Measurements from ENCODE around the gene CES4A.
A peak's percentile ranks its signal among the peaks of the same experiment; 100 is the strongest.
"Not testable (repeated sequence)": the region's sequence is repeated elsewhere in the genome, so short reads cannot be mapped to it uniquely, and the experiment has no call there.

Gene CES4A

DNA sequence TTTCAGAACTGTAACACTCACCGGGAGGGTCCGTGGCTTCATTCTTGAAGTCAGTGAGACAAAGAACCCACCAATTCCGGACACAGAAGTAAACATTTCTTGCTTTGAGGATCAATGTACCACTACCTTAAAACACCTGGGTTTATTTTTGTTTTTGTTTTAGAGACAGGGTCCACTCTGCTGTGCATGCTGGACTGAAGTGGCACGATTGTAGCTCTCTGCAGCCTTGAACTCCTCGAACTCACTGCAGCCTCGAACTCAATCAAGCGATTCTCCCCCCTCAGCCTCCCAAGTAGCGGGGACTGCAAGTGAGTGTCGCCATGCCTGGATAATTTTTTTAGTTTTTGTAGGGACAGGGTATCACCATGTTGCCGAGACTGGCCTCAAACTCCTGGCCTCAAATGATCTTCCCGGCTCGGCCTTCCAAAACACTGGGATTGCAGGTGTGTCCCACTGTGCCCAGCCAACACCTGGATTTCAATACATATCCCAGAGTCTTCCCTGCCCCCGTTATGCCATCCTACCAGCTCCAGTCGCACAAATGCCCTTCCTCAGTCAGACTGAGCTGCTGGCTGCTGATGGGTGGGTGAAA, 13.0 kb upstream of the CES4A start:
- no peak for TF ChIP-seq Cebpa-rat (IDR thresholded peaks at IDR 0.05)
- H3K4me2 ChIP-seq, result peak overlapping the region in 4 of 11 experiments; percentile 11 to 67 (median 15); a peak in 2 of 22 replicates

DNA sequence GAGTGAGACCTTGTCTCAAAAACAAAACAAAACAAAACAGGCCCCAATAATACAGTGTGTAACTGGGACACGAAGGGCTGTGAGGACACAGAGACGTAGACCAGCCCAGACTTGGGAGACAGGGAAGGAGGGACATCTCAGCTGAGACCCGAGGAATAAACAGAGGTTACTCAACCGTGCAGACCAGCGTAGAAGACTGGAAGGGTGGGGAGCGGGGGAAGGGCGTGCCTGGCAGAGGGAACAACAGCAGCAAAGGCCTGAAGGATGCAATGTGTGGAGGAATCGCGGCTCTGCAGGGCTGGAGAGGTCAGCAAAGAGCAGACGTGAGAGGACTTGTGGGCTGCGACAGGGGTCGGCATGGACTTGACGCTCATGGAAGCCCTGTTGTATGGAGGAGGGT, 11.6 kb upstream of the CES4A start:
- Histone ChIP-seq H3K4me3 (no peak overlapping the region), H4K20me1 (0 out of 22 replicates have a peak, but pooled peaks cover 0 to 7% (median 0%) of the 10 kb centered on the region in 11 experiments), H3K27me3 (no peaks in the 10 kb centered on the region), H3K4me1 (peaks cover 29 to 40% (median 39%) of the 10 kb centered on the region in 10 experiments), H3K9ac (no peak overlapping the region; a peak in 1 of 22 replicates), H3K9me3 (replicated peaks in 1 of 11) (no peaks in the 10 kb centered on the region), H3K36me3 (no peaks in the 10 kb centered on the region), H3K4me2 (peak overlapping the region; percentile 48 to 80 (median 61); a peak in 21 of 22 replicates), H3K27ac (no peak overlapping the region)
- no peak for TF ChIP-seq Cebpa-rat (IDR thresholded peaks at IDR 0.05)

More for the DNA sequence above, 13.0 kb upstream of the CES4A start:
- Histone ChIP-seq H3K27me3 (no peaks in the 10 kb centered on the region), H4K20me1 (0 out of 22 replicates have a peak, but pooled peaks cover 0 to 7% (median 0%) of the 10 kb centered on the region in 11 experiments), H3K36me3 (no peaks in the 10 kb centered on the region), H3K4me3 (no peak overlapping the region), H3K9me3 (replicated peaks in 1 of 11) (no peaks in the 10 kb centered on the region), H3K27ac (no peak overlapping the region), H3K4me1 (peaks cover 29 to 40% (median 39%) of the 10 kb centered on the region in 10 experiments), H3K9ac (no peak overlapping the region)

DNA sequence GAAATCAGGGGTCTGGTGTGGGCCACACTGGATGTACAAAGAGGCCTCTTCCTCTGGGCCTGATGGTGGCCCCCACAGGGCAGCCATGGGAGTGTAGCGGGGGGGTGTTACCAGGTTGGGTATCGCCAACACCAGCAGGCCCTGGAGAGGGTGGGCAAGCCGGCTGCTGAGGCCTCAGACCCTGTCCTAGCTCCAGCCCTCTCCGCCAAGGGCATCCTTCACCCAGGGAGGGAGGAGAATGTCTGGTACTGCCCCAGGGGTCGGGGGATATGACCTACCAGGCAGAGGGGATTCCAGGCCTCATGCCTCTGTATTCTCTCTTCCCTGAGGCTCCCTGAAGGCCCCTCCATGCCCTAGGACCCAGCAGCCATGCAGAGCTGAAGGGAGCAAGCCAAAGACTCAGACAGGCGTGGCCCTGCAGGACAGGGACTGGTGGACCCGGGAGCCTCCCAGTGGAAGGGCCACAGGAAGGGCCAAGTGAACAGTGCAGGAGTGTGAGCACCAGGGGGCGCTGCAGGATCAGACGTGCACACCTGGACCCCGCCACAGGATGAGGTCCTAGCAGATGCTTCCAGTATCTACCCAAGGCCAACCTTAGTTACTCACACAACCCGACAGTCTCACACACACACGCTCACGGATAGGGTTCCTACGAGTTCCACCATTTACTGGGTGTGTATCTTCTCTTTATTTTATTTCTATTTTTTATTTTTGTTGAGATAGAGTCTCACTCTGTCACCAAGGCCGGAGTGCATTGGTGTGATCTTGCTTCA, 10.9 kb upstream of the CES4A start:
- no peak overlapping the region for H3K4me3 ChIP-seq
- no peak for TF ChIP-seq Cebpa-rat (IDR thresholded peaks at IDR 0.05)
- H3K4me1 ChIP-seq, result peaks cover 29 to 40% (median 39%) of the 10 kb centered on the region in 10 experiments
- peak overlapping the region in 1 of 11 experiments; percentile 22; a peak in 3 of 22 replicates for H3K27ac ChIP-seq
- H3K9me3 ChIP-seq (replicated peaks in 1 of 11), result no peaks in the 10 kb centered on the region; a peak in 1 of 22 replicates
- peak overlapping the region in 4 of 11 experiments; percentile 20 to 42 (median 31); a peak in 5 of 22 replicates for H3K9ac ChIP-seq
- 0 out of 22 replicates have a peak, but pooled peaks cover 0 to 7% (median 0%) of the 10 kb centered on the region in 11 experiments for H4K20me1 ChIP-seq
- no peaks in the 10 kb centered on the region for H3K36me3 ChIP-seq
- no peaks in the 10 kb centered on the region for H3K27me3 ChIP-seq
- H3K4me2 ChIP-seq, result peak overlapping the region; percentile 48 to 80 (median 61)

DNA sequence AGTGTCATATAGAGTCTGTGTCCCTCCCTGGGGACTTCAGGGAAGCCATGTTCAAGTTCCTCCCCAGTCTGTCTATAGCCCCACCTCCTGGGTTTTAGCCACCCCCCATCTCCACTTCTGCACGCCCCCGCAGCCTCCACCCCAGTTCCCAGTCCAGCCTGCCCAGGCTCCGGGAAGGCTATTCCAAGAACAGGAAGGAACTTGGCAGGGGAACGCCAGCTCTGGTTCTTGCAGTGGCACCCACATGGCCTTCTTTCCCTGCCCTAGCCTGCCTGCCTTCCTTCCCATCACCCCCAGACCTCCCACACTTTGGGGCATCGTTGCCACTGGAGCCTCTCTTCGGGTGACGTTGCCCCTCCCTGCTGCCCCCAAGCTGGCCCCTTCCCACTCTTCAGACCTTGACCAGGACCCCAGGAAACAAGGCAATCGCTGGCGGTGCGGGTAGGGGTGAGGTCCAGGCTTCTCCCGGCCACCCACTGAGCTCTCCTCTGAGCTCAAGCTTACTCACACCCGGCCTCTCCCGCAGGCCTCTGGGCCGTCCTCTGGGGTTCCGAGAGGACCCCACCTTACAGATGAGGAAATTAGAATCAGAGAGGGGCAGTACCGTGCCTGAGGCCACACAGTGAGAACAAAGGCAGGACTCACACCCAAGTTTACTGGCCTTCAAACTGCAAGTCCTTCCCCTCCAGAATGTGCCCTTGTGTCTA, 9.2 kb upstream of the CES4A start:
- no peaks in the 10 kb centered on the region; a peak in 2 of 22 replicates for H3K9me3 ChIP-seq (replicated peaks in 1 of 11)
- H3K27me3 ChIP-seq, result no peaks in the 10 kb centered on the region
- H3K4me2 ChIP-seq, result peak overlapping the region; percentile 21 to 80 (median 32); a peak in 21 of 22 replicates
- H3K27ac ChIP-seq, result peak overlapping the region in 1 of 11 experiments; percentile 15; a peak in 2 of 22 replicates
- H3K9ac ChIP-seq, result peak overlapping the region in 1 of 11 experiments; percentile 26; a peak in 2 of 22 replicates
- 0 out of 22 replicates have a peak, but pooled peaks cover 0 to 7% (median 0%) of the 10 kb centered on the region in 11 experiments for H4K20me1 ChIP-seq
- peaks cover 29 to 40% (median 39%) of the 10 kb centered on the region in 10 experiments for H3K4me1 ChIP-seq
- H3K4me3 ChIP-seq, result no peak overlapping the region
- no peaks in the 10 kb centered on the region for H3K36me3 ChIP-seq
- no peak for TF ChIP-seq Cebpa-rat (IDR thresholded peaks at IDR 0.05)

DNA sequence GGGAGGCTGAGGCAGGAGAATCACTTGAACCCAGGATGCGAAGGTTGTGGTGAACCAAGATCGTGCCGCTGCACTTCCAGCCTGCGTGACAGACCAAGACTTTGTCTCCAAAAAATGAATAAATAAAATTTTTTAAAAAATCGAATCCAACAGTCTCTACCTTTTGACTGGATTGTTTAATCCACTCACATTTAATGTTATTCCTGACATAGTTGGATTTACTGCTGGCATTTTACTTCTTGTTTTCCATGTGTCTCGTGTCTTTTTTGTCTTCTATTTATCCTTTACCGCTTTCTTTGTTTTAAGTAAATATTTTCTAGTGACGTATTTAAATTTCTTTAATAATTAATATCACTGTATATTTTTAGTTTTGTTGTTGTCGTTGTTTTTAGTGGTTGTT, 5.4 kb upstream of the CES4A start:
- 0 out of 22 replicates have a peak, but pooled peaks cover 0 to 7% (median 0%) of the 10 kb centered on the region in 11 experiments for H4K20me1 ChIP-seq
- no peaks in the 10 kb centered on the region; a peak in 2 of 22 replicates for H3K9me3 ChIP-seq (replicated peaks in 1 of 11)
- no peak overlapping the region for H3K4me2 ChIP-seq
- no peak overlapping the region for H3K27ac ChIP-seq
- no peaks in the 10 kb centered on the region for H3K27me3 ChIP-seq
- H3K36me3 ChIP-seq, result no peaks in the 10 kb centered on the region
- no peak overlapping the region for H3K4me3 ChIP-seq
- TF ChIP-seq Cebpa-rat (IDR thresholded peaks at IDR 0.05), result no peak
- no peak overlapping the region for H3K9ac ChIP-seq
- H3K4me1 ChIP-seq, result peaks cover 15 to 23% (median 19%) of the 10 kb centered on the region in 10 experiments

DNA sequence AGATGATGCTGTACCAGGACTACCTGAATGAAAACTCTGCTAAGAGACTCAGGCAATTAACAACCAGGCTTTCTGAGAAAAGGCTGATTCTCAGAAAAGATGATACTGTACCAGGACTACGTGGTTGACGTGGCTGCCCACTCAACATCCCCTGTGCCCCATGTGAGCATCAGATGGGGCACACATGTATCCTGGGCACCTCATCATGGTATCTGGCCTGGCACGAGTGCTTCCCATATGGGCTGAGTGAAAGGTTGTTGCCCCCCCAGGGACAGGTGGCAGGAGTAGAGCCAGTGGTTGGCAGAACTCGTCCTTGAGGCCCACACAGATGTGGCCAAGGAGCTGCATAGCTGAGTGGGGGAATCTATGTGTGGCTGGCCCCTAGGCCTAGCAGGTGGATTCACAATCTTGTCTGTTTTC, 3.5 kb upstream of the CES4A start:
- Histone ChIP-seq H4K20me1 (0 out of 22 replicates have a peak, but pooled peaks cover 0 to 2% (median 0%) of the 10 kb centered on the region in 11 experiments), H3K4me1 (peaks cover 0 to 22% (median 13%) of the 10 kb centered on the region in 10 experiments; a peak in 18 of 20 replicates), H3K36me3 (no peaks in the 10 kb centered on the region), H3K27ac (no peak overlapping the region), H3K9me3 (replicated peaks in 1 of 11) (no peaks in the 10 kb centered on the region; a peak in 2 of 22 replicates), H3K9ac (no peak overlapping the region), H3K27me3 (no peaks in the 10 kb centered on the region), H3K4me3 (no peak overlapping the region), H3K4me2 (0 out of 22 replicates have a peak overlapping the region, but pooled peaks of 1 of the 11 experiments have one; percentile 12)
- TF ChIP-seq Cebpa-rat (IDR thresholded peaks at IDR 0.05), result no peak

DNA sequence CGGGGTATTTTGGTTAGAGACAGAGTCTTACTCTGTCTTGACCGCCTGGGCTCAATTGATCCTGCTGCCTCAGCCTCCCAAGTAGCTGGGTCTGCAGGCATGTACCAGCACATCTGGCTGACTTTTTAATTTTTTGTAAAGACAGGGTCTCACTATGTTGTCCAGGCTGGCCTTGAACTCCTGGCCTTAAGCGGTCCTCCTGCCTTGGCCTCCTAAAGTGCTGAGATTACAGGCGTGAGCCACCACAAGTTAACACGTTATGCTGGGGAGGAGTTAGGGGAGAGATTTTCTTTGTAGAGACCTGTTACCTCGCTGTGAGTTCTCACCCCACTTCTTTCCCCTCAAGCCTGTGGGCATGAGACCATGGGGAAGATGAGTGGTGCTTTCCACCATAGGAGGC, 1.8 kb upstream of the CES4A start:
- Histone ChIP-seq H3K27ac (peak overlapping the region in 1 of 11 experiments; percentile 37; a peak in 1 of 22 replicates), H3K27me3 (no peaks in the 10 kb centered on the region), H3K36me3 (no peaks in the 10 kb centered on the region), H3K4me2 (no peak overlapping the region), H3K9me3 (replicated peaks in 1 of 11) (no peaks in the 10 kb centered on the region; a peak in 2 of 22 replicates), H4K20me1 (no peaks in the 10 kb centered on the region), H3K4me3 (no peak overlapping the region), H3K4me1 (peaks cover 0 to 22% (median 13%) of the 10 kb centered on the region in 10 experiments; a peak in 16 of 20 replicates), H3K9ac (no peak overlapping the region)
- no peak for TF ChIP-seq Cebpa-rat (IDR thresholded peaks at IDR 0.05)

DNA sequence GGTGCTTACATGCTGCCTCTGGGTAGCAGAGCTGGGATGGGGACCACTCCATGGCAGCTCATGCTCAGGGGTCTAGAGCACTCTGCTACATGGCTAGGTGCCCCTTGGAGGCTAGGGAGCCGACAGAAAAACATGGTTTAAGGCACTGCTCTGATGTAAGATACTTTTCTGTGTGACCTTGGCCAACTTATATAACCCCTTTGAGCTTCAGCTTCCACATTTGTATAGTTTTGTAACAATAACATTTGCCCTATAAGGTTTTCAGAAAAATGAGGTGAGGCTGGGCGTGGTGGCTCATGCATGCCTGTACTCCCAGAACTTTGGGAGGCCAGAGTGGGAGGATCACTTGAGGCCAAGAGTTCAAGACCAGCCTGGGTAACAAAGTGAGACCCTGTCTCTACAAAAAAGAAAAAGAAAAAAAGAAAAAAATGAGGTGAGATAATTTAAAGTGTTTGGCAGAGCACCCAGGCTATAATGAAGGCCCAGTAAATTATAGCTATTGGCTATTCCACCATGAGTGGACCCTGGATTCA, 3.2 kb downstream of the CES4A start:
- Histone ChIP-seq H3K27ac (no peak overlapping the region), H3K4me1 (peaks cover 0 to 24% (median 17%) of the 10 kb centered on the region in 10 experiments; a peak in 16 of 20 replicates), H3K4me2 (no peak overlapping the region), H3K36me3 (no peaks in the 10 kb centered on the region), H3K9me3 (replicated peaks in 1 of 11) (no peaks in the 10 kb centered on the region), H3K9ac (no peak overlapping the region), H3K27me3 (no peaks in the 10 kb centered on the region), H4K20me1 (no peaks in the 10 kb centered on the region), H3K4me3 (no peak overlapping the region)
- TF ChIP-seq Cebpa-rat (IDR thresholded peaks at IDR 0.05), result no peak

DNA sequence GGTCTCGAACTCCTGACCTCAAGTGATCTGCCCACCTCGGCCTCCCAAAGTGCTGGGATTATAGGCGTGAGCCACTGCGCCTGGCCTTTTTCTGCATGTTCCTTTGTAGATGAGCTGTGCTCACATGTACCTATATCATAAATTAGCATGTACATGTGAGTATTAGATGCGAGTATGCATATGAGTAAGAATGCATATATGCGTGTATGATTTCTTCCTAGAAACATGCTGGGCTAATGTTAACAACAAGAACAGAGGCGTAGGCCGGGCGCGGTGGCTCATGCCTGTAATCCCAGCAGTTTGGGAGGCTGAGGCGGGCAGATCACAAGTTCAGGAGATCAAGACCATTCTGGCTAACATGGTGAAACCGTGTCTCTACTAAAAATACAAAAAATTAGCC, 5.2 kb downstream of the CES4A start:
- H3K4me3 ChIP-seq; H3K4me2 ChIP-seq; H4K20me1 ChIP-seq; H3K27ac ChIP-seq; H3K9ac ChIP-seq; H3K9me3 ChIP-seq (replicated peaks in 1 of 11); H3K36me3 ChIP-seq; H3K27me3 ChIP-seq: not testable (repeated sequence)
- peaks cover 0 to 22% (median 17%) of the 10 kb centered on the region in 10 experiments; a peak in 16 of 20 replicates for H3K4me1 ChIP-seq

Measured in BLaER1 treated with 17β-estradiol and CSF1 and Interleukin-3, amounts not matched to agents 10 nM and 100 nM (cell line).